ENCODE data around the gene METTL14. TPM values are rescaled to one million over a fixed set of nuclear protein-coding genes. Genes with fewer than 3 reads are reported as not detected.

The METTL14 gene
- total RNA-seq = 10.4 and 37.4 TPM in 2 replicates

GRCh38 chr4:118684873-118685811 lies at the start of gene METTL14:
Gene METTL14, plus strand, starts transcription at chr4:118685392. Its CDS starts 143 bp downstream, at chr4:118685535.

Other genes with a start within 250 kb of the METTL14 start
- 134 and 138 TPM in 2 replicates for gene SEC24D, start 150.7 kb downstream of the METTL14 start, total RNA-seq
- 4.2 and 11.2 TPM in 2 replicates for gene SYNPO2, start 203.5 kb downstream of the METTL14 start, total RNA-seq